Measurements from ENCODE around the gene ZNF408.

- TF ChIP-seq CTCF (IDR thresholded peaks at IDR 0.05; ENCODE audit: insufficient read depth, low read length, poor library complexity, severe bottlenecking) (no peak), EZH2phosphoT487 (conservative IDR thresholded peaks at IDR 0.05; ENCODE audit: low read length) (no peak)
Observed at GRCh38 chr11:46666516-46666915, 34.3 kb upstream of the ZNF408 start.

All from SU-DHL-6 (cell line).